RWPE1 (cell line): ENCODE measurements around the gene ANKRD40CL.

Experiments
- CTCF ChIA-PET: fragments of 350-600 bp; sonication (Branson Sonifier 250); formaldehyde crosslinking; extraction: SDS; loops from one replicate; lab custom pipeline; 2021; lab: Yijun Ruan, JAX
- POLR2A ChIA-PET: fragments of 400-600 bp; formaldehyde crosslinking; extraction: SDS; loops from one replicate; lab custom pipeline; 2020; ENCODE audit warnings: antibody characterized with exemption; ENCODE audit not compliant: low non-redundant PET; lab: Yijun Ruan, JAX
- DNase-seq: peaks from one replicate; pipeline ENCODE4 v3.0.0; 2012; ENCODE audit warnings: low spot score
- H3K27ac ChIP-seq: fragments of 450-650 bp; 2 replicates; pipeline ENCODE4 v1.5.1; 2017
- CTCF ChIP-seq: fragments of 450-650 bp; conservative IDR thresholded peaks from 2 replicates; pipeline ENCODE4 v1.5.1; 2017; ENCODE audit warnings: low read depth, mild to moderate bottlenecking

The ANKRD40CL gene

GRCh38 chr17:50712641-50713040, 54.7 kb downstream of the ANKRD40CL start:
- no peak for DNase-seq
- POLR2A ChIA-PET, result no interaction called here
- CTCF ChIA-PET, result no interaction called here
- no peak overlapping the region for H3K27ac ChIP-seq
- TF ChIP-seq CTCF, result no peak
